Kidney epithelial cell (primary cell): ENCODE measurements around the gene TTC38. TPM values are rescaled to one million over a fixed set of nuclear protein-coding genes. Genes with fewer than 3 reads are reported as not detected.

ENCODE experiments used
- DNase-seq: peaks from one replicate; pipeline ENCODE4 v3.0.0-alpha.2; 2010; ENCODE audit warnings: low read depth
- H3K27me3 ChIP-seq: 2 replicates; pipeline ENCODE4 v1.6.0; 2011; ENCODE audit warnings: low read length; ENCODE audit not compliant: control insufficient read depth, insufficient read depth
- H3K36me3 ChIP-seq: 2 replicates; pipeline ENCODE4 v1.5.1; 2011; ENCODE audit warnings: low read length; ENCODE audit not compliant: control insufficient read depth, insufficient read depth
- H3K4me3 ChIP-seq: 2 replicates; pipeline ENCODE4 v1.5.1; 2011; ENCODE audit warnings: low read depth, mild to moderate bottlenecking, control low read depth, low read length
- CTCF ChIP-seq: IDR thresholded peaks from 2 replicates; pipeline ENCODE4 v1.5.1; 2011; ENCODE audit warnings: mild to moderate bottlenecking, moderate library complexity, low read length, control low read depth, inconsistent platforms; ENCODE audit not compliant: insufficient read depth, poor library complexity, severe bottlenecking
- total RNA-seq: library from RNA; depleted of rRNA; stranded (reverse); fragments of >200 nt; gene quantifications from 2 replicates; pipeline ENCODE4 v1.2.3, GENCODE V29; 2015

The TTC38 gene
- total RNA-seq, 1 donor from 2014 or later, result 28.9 TPM

- Histone ChIP-seq H3K36me3 (peaks cover 5% of the 10 kb centered on the region), H3K27me3 (no peaks in the 10 kb centered on the region), H3K4me3 (no peak overlapping the region)
- no peak for DNase-seq
- TF ChIP-seq CTCF, result no peak
These were observed 21.6 kb downstream of the TTC38 start for GRCh38 chr22:46289244-46289891.

- TF ChIP-seq CTCF, result no peak
- peaks cover 5% of the 10 kb centered on the region for H3K36me3 ChIP-seq
- no peak overlapping the region for H3K4me3 ChIP-seq
- no peaks in the 10 kb centered on the region for H3K27me3 ChIP-seq
- no peak for DNase-seq
These were observed 22.5 kb downstream of the TTC38 start for GRCh38 chr22:46290121-46290842.

- H3K36me3 ChIP-seq, result peaks cover 5% of the 10 kb centered on the region
- DNase-seq, result no peak
- H3K4me3 ChIP-seq, result no peak overlapping the region
- no peak for TF ChIP-seq CTCF
- no peaks in the 10 kb centered on the region for H3K27me3 ChIP-seq
These were observed 23.3 kb downstream of the TTC38 start for GRCh38 chr22:46290843-46291785.

- no peak for TF ChIP-seq CTCF
- no peak for DNase-seq
- Histone ChIP-seq H3K36me3 (no peaks in the 10 kb centered on the region), H3K4me3 (no peak overlapping the region), H3K27me3 (no peaks in the 10 kb centered on the region)
These were observed 24.4 kb downstream of the TTC38 start for GRCh38 chr22:46292173-46292572.

GRCh38 chr22:46292732-46293131 is 24.9 kb downstream of the TTC38 start:
- H3K4me3 ChIP-seq, result no peak overlapping the region
- no peak for TF ChIP-seq CTCF
- no peak for DNase-seq
- no peaks in the 10 kb centered on the region for H3K36me3 ChIP-seq
- H3K27me3 ChIP-seq, result no peaks in the 10 kb centered on the region
